Activated naive CD4-positive, alpha-beta T cell treated with anti-CD3 and anti-CD28 coated beads, Interleukin-2, amount 50 U/mL, for 16 hours (primary cell): ENCODE measurements around the gene RANGRF.
"Not testable (repeated sequence)": the region's sequence is repeated elsewhere in the genome, so short reads cannot be mapped to it uniquely, and the experiment has no call there.

Experiments used
- DNase-seq: peaks from one replicate; pipeline ENCODE4 v3.0.0-alpha.2; 2020

The RANGRF gene, protein sequence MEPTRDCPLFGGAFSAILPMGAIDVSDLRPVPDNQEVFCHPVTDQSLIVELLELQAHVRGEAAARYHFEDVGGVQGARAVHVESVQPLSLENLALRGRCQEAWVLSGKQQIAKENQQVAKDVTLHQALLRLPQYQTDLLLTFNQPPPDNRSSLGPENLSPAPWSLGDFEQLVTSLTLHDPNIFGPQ

GRCh38 chr17:8288336-8289102 is at the start of gene RANGRF:
Gene RANGRF (plus strand): TSS chr17:8288670. CDS start chr17:8288789, 119 bp downstream.
- peak; percentile 82 for DNase-seq

- DNase-seq = no peak
Observed at GRCh38 chr17:8243827-8244226, 44.6 kb upstream of the RANGRF start.

GRCh38 chr17:8244768-8245167 is 43.7 kb upstream of the RANGRF start:
- no peak for DNase-seq

DNA sequence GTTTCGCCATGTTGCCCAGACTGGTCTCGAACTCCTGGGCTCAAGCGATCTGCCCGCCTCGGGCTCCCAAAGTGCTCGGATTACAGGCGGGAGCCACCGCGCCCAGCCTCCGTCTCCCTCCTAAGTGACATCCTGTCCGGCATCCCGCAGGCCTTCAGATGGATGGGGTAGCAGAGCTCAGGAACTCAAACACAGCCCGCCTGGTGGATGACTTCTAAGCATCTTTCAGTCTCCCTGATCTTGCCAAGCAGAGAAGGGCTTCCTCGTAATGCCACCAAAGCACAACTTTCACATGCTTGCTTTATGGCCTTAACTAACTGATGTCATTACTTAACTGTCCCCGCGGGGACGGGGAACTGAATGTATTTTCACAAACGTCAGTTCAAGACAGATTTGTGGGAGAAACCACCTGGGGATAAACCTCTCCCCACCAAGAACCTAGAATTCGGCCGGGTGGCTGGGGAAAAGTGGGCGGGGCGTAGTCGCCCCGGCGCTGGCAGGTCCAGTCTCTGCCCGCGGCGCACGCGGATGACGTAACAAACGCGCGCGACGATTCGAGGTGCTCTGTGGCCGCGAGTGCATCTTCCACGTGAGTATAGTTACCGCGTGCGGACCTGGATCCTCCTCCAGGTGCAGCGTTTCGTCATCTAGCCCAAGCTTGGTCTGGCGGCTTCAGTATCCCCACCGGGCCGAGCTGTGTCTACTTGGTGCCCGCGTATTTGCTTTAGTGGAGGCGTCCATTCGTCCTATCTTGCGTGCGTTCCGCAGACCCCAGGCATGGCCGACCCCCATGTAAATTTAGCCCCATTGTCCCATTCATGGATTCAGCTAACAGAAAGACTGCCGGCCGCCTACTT is 39.5 kb upstream of the RANGRF start, which contains the start of gene PFAS:
TSS of gene PFAS (plus strand) at position 539 of the 857 bp plus-strand sequence. CDS start 4,649 bp downstream, outside the sequence.
- peak; percentile 97 for DNase-seq

DNA sequence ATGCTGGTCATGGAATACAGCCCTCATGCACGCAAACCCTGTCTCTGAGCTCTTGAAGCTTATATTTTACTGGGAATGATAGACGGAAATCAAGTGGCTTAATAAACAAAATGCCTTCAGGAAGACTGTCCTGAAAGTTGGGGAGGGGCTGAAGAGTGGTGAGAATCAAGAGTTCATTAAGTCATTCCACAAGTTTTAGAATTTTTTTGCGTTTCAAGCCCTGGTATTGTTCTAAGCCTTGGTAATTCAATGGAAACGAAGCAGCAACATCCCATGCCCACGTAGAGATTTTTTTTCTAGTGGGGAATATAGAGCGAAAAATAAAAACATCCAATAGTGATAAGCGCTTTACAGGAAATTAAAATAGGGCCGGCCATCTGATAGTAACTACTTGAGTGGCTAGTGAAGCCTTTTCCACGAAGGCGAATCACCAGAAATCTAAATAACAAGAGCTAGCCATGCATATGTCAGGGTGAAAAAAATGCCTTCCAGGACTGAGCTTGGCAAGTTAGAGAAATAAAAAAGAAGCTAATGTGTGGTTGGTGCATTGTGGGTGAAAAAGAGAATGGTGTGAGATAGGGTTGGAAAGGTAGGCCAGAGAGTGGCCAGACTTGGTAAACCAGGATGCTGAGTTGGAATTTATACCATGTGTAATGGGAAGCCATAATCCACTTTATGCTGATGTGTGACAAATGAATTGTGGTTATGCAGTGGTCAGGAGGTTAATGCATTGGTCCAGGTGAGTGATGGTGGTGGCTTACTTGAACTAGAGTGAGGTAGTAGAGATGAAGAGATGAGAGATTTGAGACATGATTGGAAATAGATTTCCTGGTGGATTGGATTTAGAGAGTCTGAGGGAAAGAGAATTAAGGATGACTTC is 38.6 kb upstream of the RANGRF start:
- no peak for DNase-seq

DNA sequence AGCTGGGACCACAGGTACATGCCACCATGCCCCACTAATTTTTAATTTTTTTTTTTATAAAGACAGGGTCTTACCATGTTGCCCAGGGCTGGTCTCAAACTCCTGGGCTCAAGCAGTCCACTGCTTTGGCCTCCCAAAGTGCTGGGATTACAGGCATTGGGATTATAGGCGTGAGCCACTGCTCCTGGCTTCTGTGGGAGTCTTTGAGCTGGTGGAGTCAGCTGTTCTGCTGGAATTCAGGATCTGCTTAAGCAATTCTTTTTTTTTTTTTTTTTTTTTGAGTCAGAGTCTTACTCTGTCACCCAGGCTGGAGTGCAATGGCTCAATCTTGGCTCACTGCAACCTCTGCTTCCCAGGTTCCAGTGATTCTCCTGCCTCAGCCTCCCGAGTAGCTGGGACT is 37.1 kb upstream of the RANGRF start:
- DNase-seq = not testable (repeated sequence)

DNA sequence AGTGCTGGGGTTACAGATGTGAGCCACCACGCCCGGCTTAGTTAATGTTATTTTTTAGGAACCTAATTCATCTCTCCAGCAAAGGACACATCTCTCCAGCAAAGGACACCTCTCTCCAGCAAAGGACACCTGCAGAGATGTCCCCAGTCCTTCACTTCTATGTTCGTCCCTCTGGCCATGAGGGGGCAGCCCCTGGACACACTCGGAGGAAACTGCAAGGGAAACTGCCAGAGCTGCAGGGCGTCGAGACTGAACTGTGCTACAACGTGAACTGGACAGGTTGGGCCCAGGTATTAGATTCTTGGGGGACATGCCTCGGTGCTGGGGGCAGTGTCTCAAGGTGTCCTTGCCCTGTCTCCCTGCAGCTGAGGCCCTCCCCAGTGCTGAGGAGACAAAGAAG is 34.7 kb upstream of the RANGRF start:
- no peak for DNase-seq

DNA sequence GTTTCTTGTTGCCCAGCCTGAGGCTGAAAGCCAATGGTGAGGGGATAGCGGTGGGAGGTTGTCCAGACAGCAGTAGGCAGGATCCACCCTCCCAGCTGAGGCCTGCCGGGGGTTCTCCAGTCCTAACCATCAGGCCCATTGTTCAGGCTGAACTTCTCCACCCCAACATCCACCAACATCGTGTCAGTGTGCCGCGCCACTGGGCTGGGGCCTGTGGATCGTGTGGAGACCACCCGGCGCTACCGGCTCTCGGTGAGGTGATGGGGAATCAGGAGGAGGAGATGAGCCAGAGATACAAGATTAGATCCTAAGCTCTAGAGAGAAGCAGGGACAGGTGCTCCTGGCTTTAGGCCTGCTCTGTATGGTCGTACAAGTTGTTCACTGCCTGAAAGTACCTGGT is 33.6 kb upstream of the RANGRF start:
- no peak for DNase-seq

GRCh38 chr17:8255499-8255898 is 33.0 kb upstream of the RANGRF start:
- no peak for DNase-seq

GRCh38 chr17:8256291-8256690 is 32.2 kb upstream of the RANGRF start:
- no peak for DNase-seq

- DNase-seq = no peak
Observed at GRCh38 chr17:8256691-8257090, 31.8 kb upstream of the RANGRF start.

GRCh38 chr17:8257801-8258200 is 30.7 kb upstream of the RANGRF start:
- no peak for DNase-seq

- no peak for DNase-seq
Observed at GRCh38 chr17:8264320-8264719, 24.1 kb upstream of the RANGRF start.

DNA sequence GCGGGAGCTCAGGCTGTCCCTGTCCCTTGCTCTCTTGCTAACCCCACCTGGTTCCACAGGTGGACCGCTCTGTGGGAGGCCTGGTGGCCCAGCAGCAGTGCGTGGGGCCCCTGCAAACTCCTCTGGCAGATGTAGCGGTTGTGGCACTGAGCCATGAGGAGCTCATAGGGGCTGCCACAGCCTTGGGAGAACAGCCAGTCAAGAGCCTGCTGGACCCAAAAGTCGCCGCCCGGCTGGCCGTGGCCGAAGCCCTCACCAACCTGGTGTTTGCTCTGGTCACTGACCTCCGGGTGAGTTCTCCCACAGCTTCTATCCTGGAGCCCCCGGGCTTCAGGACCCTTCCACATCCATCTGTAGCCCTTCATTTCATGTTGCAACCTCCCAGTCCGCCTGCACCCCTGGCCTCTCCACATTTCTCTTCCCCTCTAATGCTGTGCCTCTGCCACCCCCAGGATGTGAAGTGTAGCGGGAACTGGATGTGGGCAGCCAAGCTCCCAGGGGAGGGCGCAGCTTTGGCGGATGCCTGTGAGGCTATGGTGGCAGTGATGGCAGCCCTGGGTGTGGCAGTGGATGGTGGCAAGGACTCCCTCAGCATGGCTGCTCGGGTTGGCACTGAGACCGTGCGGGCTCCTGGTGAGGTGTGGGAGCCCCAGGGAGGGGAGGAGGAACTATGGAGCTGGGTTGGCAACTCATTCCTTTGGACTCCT is 23.5 kb upstream of the RANGRF start:
- DNase-seq = no peak

DNA sequence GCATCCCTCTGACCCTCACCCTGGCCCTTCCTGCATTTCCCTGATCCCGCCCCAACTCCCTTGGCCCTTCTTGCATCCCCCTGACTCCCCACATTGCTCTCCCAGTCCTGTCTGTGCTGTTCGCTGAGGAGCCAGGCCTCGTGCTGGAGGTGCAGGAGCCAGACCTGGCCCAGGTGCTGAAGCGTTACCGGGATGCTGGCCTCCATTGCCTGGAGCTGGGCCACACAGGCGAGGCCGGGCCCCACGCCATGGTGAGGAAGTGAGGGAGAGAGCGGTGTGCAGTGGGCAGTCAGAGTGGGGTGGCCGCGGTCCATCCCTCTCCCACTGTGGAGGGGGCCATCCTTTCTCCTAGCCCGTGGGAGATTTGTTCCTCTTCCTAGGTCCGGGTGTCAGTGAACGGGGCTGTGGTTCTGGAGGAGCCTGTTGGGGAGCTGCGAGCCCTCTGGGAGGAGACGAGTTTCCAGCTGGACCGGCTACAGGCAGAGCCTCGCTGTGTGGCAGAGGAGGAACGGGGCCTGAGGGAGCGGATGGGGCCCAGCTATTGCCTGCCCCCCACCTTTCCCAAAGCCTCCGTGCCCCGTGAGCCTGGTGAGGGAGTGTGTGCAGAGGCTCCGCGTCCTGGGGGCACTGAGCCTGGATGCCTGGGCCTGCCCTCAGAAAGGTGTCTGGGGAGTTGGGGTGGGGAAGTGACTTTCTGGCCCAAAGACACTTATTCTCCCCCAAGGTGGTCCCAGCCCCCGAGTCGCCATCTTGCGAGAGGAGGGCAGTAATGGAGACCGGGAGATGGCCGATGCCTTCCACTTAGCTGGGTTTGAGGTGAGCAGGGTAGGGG is 21.6 kb upstream of the RANGRF start:
- DNase-seq = no peak

DNA sequence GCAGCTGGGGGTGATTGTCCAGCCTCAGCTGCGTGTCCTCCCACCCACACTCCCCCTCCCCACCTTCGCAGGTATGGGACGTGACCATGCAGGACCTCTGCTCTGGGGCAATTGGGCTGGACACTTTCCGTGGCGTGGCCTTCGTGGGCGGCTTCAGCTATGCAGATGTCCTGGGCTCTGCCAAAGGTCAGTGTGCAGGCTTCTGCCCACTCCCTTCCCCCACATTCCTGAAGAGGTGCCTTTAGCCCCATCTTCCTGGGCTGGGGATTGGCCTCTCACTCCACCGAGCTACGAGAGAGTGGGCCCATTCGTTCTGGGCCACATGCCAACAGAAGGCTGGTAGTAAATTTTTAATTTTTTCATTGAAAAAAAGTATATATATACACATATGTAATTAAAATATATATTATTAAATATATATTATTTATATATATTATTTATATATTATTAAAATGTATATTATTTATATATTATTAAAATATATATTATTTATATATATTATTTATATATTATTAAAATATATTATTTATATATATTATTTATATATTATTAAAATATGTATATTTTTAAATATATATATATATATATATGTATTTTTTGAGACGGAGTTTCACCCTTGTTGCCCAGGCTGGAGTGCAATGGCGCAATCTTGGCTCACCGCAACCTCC is 20.9 kb upstream of the RANGRF start:
- DNase-seq = no peak

GRCh38 chr17:8268550-8269298 is 19.7 kb upstream of the RANGRF start:
- no peak for DNase-seq

GRCh38 chr17:8272421-8272820 is 16.0 kb upstream of the RANGRF start:
- DNase-seq = no peak

- no peak for DNase-seq
Observed at GRCh38 chr17:8273884-8274444, 14.5 kb upstream of the RANGRF start.
